ENCODE measurements around the gene GRM1. TPM values are rescaled to one million over a fixed set of nuclear protein-coding genes. Genes with fewer than 3 reads are reported as not detected.

The GRM1 gene
- total and polyA plus RNA-seq, 2 experiments from 2014 or later = 0.29 to 0.63 TPM

DNA sequence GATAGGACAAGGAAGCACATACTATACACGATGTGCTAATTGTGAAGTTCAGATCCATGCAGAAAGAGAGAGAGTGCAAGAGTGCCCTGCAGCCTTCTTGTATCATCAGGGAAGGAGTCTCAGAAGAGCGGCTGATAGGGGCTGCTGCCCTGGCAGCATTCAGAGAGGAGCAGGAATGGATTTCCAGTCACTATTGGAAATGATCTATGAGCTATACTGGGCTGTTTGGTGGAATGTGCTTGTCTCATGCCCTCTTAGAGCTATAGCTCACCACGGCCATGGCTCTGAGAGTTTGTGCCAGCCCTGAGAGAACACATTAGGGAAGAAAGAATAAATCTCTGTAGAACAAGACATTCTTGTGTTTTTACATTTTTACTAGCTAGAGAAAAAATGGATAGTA, 302.2 kb downstream of the GRM1 start:
- TF ChIP-seq POLR2AphosphoS5 (IDR thresholded peaks at IDR 0.05; ENCODE audit: low read depth) (no peak), EZH2phosphoT487 (IDR thresholded peaks at IDR 0.05; ENCODE audit: unreplicated experiment) (no peak), ZNF331 (CRISPR knock-in tag; IDR thresholded peaks at IDR 0.05; ENCODE audit: low read depth) (no peak), STAT1 (IDR thresholded peaks at IDR 0.05; ENCODE audit: unreplicated experiment) (no peak), CREB1 (CRISPR knock-in tag; IDR thresholded peaks at IDR 0.05; ENCODE audit: low read depth) (no peak)
- TF ChIP-seq, protein P1, sequence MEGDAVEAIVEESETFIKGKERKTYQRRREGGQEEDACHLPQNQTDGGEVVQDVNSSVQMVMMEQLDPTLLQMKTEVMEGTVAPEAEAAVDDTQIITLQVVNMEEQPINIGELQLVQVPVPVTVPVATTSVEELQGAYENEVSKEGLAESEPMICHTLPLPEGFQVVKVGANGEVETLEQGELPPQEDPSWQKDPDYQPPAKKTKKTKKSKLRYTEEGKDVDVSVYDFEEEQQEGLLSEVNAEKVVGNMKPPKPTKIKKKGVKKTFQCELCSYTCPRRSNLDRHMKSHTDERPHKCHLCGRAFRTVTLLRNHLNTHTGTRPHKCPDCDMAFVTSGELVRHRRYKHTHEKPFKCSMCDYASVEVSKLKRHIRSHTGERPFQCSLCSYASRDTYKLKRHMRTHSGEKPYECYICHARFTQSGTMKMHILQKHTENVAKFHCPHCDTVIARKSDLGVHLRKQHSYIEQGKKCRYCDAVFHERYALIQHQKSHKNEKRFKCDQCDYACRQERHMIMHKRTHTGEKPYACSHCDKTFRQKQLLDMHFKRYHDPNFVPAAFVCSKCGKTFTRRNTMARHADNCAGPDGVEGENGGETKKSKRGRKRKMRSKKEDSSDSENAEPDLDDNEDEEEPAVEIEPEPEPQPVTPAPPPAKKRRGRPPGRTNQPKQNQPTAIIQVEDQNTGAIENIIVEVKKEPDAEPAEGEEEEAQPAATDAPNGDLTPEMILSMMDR (conservative IDR thresholded peaks at IDR 0.05; ENCODE audit: low read depth in 2 of 2) = no peak
- TF ChIP-seq, protein P2, sequence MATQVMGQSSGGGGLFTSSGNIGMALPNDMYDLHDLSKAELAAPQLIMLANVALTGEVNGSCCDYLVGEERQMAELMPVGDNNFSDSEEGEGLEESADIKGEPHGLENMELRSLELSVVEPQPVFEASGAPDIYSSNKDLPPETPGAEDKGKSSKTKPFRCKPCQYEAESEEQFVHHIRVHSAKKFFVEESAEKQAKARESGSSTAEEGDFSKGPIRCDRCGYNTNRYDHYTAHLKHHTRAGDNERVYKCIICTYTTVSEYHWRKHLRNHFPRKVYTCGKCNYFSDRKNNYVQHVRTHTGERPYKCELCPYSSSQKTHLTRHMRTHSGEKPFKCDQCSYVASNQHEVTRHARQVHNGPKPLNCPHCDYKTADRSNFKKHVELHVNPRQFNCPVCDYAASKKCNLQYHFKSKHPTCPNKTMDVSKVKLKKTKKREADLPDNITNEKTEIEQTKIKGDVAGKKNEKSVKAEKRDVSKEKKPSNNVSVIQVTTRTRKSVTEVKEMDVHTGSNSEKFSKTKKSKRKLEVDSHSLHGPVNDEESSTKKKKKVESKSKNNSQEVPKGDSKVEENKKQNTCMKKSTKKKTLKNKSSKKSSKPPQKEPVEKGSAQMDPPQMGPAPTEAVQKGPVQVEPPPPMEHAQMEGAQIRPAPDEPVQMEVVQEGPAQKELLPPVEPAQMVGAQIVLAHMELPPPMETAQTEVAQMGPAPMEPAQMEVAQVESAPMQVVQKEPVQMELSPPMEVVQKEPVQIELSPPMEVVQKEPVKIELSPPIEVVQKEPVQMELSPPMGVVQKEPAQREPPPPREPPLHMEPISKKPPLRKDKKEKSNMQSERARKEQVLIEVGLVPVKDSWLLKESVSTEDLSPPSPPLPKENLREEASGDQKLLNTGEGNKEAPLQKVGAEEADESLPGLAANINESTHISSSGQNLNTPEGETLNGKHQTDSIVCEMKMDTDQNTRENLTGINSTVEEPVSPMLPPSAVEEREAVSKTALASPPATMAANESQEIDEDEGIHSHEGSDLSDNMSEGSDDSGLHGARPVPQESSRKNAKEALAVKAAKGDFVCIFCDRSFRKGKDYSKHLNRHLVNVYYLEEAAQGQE (IDR thresholded peaks at IDR 0.05; ENCODE audit: unreplicated experiment) = no peak
- H3K9me3 Mint-ChIP-seq = peaks cover 3% of the 10 kb centered on the region; the same call in 1 of the 3 replicates
- H2AFZ ChIP-seq = no peak overlapping the region
- H3K27ac ChIP-seq (ENCODE audit: low read depth) = no peak overlapping the region
- H3K27ac Mint-ChIP-seq = no peak overlapping the region
- 0 out of 2 replicates have a peak, but pooled peaks cover 4% of the 10 kb centered on the region for H3K4me1 ChIP-seq (ENCODE audit: insufficient read depth)
- no peaks in the 10 kb centered on the region for H3K79me2 ChIP-seq (replicated peaks; ENCODE audit: insufficient read depth)
- H3K27me3 Mint-ChIP-seq (ENCODE audit: insufficient read depth, low read depth, poor library complexity) = no peaks in the 10 kb centered on the region
- H3K4me3 ChIP-seq = no peak overlapping the region
- H3K36me3 Mint-ChIP-seq (ENCODE audit: low read depth) = no peaks in the 10 kb centered on the region
- no peaks in the 10 kb centered on the region for H4K20me1 ChIP-seq (replicated peaks; ENCODE audit: insufficient read depth)
- no peaks in the 10 kb centered on the region for H3K36me3 ChIP-seq (ENCODE audit: insufficient read depth)
- DNase-seq (ENCODE audit: low spot score) (no peak), ATAC-seq (no peak)
- H3K4me2 ChIP-seq = no peak overlapping the region
- no peak overlapping the region for H3K4me3 Mint-ChIP-seq
- peaks cover 15% of the 10 kb centered on the region; the same call in 1 of the 2 replicates for H3K9me2 ChIP-seq (ENCODE audit: insufficient read depth)
- peaks cover 9% of the 10 kb centered on the region for H3K4me1 Mint-ChIP-seq
- no peaks in the 10 kb centered on the region for H3F3A ChIP-seq (replicated peaks; ENCODE audit: low read depth)
- no peaks in the 10 kb centered on the region for H3K27me3 ChIP-seq (ENCODE audit: insufficient read depth)

GRCh38 chr6:146335336-146335735, 306.5 kb downstream of the GRM1 start:
- H3K36me3 Mint-ChIP-seq (ENCODE audit: low read depth) = no peaks in the 10 kb centered on the region
- DNase-seq (ENCODE audit: low spot score) = no peak
- H3F3A ChIP-seq (replicated peaks; ENCODE audit: low read depth) = no peaks in the 10 kb centered on the region
- peaks cover 15% of the 10 kb centered on the region; the same call in 1 of the 2 replicates for H3K9me2 ChIP-seq (ENCODE audit: insufficient read depth)
- no peaks in the 10 kb centered on the region for H3K4me1 ChIP-seq (ENCODE audit: insufficient read depth)
- H4K20me1 ChIP-seq (replicated peaks; ENCODE audit: insufficient read depth) = no peaks in the 10 kb centered on the region
- no peak overlapping the region for H3K27ac ChIP-seq (ENCODE audit: low read depth)
- peaks cover 5% of the 10 kb centered on the region; the same call in 1 of the 3 replicates for H3K9me3 Mint-ChIP-seq
- H3K79me2 ChIP-seq (replicated peaks; ENCODE audit: insufficient read depth) = no peaks in the 10 kb centered on the region
- H3K27ac Mint-ChIP-seq = no peak overlapping the region
- H2AFZ ChIP-seq = no peak overlapping the region
- no peak overlapping the region for H3K4me3 Mint-ChIP-seq
- no peaks in the 10 kb centered on the region for H3K27me3 ChIP-seq (ENCODE audit: insufficient read depth)
- H3K27me3 Mint-ChIP-seq (ENCODE audit: insufficient read depth, low read depth, poor library complexity) = peaks cover 5% of the 10 kb centered on the region
- H3K4me1 Mint-ChIP-seq = peaks cover 10% of the 10 kb centered on the region
- no peaks in the 10 kb centered on the region for H3K36me3 ChIP-seq (ENCODE audit: insufficient read depth)
- no peak overlapping the region for H3K4me2 ChIP-seq
- no peak for ATAC-seq
- no peak overlapping the region for H3K4me3 ChIP-seq
- TF ChIP-seq JUNB (IDR thresholded peaks at IDR 0.05; ENCODE audit: unreplicated experiment) = no peak
- no peak for TF ChIP-seq STAT1 (IDR thresholded peaks at IDR 0.05; ENCODE audit: unreplicated experiment)
- TF ChIP-seq, protein P1 (conservative IDR thresholded peaks at IDR 0.05; ENCODE audit: low read depth in 2 of 2) = no peak
- TF ChIP-seq EZH2 (IDR thresholded peaks at IDR 0.05; ENCODE audit: low read depth, unreplicated experiment) = no peak
- TF ChIP-seq ETS1 (IDR thresholded peaks at IDR 0.05) = no peak
- no peak for TF ChIP-seq CREB1 (CRISPR knock-in tag; IDR thresholded peaks at IDR 0.05; ENCODE audit: low read depth)
- no peak for TF ChIP-seq EZH2phosphoT487 (IDR thresholded peaks at IDR 0.05; ENCODE audit: unreplicated experiment)
- no peak for TF ChIP-seq ZNF114 (CRISPR knock-in tag; IDR thresholded peaks at IDR 0.05)
- no peak for TF ChIP-seq NANOG (IDR thresholded peaks at IDR 0.05; ENCODE audit: borderline replicate concordance)
- no peak for TF ChIP-seq POLR2AphosphoS5 (IDR thresholded peaks at IDR 0.05; ENCODE audit: low read depth)
- TF ChIP-seq ZNF331 (CRISPR knock-in tag; IDR thresholded peaks at IDR 0.05; ENCODE audit: low read depth) = no peak
